ENCODE data around the gene FAM200C. TPM values are rescaled to one million over a fixed set of nuclear protein-coding genes. Genes with fewer than 3 reads are reported as not detected.

FAM200C gene
- total RNA-seq, 4 donors from 2014 or later, result 0.51 to 1.1 (median 0.86) TPM

DNA sequence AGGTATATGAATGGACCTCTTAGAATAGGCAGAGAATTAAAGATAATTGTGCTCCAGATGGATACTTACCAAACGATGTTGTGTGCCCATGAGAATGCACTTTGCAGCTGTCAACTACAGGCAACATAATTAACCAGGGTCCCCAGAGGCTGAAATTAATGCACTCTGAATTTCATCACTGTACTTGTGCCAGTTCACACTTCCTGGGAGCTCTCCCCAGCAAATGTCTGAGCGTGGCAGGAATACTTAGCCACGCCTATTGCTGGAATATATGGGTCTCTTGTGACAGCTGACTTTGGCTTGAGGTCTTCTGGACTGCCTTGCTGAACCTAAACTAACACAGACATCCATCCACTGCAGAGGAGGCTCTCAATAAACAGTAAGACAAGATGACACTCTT, 17.5 kb downstream of the FAM200C start:
- ATAC-seq (no peak), DNase-seq (no peak)
- Histone ChIP-seq H3K9me3 (no peaks in the 10 kb centered on the region), H3K4me3 (no peak overlapping the region), H3K27ac (no peak overlapping the region), H3K36me3 (no peaks in the 10 kb centered on the region), H3K27me3 (no peaks in the 10 kb centered on the region), H3K4me1 (peaks cover 0 to 2% of the 10 kb centered on the region in 2 donors)
- in situ Hi-C loops (cut with MboI; ENCODE audit: low sequenced_read_pairs in 4 of 4), result no loop called here
- TF ChIP-seq POLR2A (IDR thresholded peaks at IDR 0.05) (no peak), CTCF (IDR thresholded peaks at IDR 0.05 in 4 of 5, conservative IDR thresholded peaks at IDR 0.05 in 1 of 5) (no peak)
- intact Hi-C loops (cut with DNase I; ENCODE audit: low total_unique reads), result no loop called here

GRCh38 chr5:160380041-160380440, 19.8 kb downstream of the FAM200C start:
- H3K36me3 ChIP-seq, result no peaks in the 10 kb centered on the region
- H3K27me3 ChIP-seq, result no peaks in the 10 kb centered on the region
- intact Hi-C loops (cut with DNase I; ENCODE audit: low total_unique reads) (no loop called here), in situ Hi-C loops (cut with MboI; ENCODE audit: low sequenced_read_pairs in 4 of 4) (no loop called here)
- ATAC-seq, result no peak
- TF ChIP-seq CTCF (IDR thresholded peaks at IDR 0.05 in 4 of 5, conservative IDR thresholded peaks at IDR 0.05 in 1 of 5), result no peak
- no peak overlapping the region for H3K4me3 ChIP-seq
- H3K4me1 ChIP-seq, result peaks cover 0 to 2% of the 10 kb centered on the region in 2 donors
- no peak overlapping the region for H3K27ac ChIP-seq
- no peak for DNase-seq
- H3K9me3 ChIP-seq, result no peaks in the 10 kb centered on the region

GRCh38 chr5:160379511-160379910, 20.3 kb downstream of the FAM200C start:
- Histone ChIP-seq H3K4me3 (no peak overlapping the region), H3K27me3 (no peaks in the 10 kb centered on the region), H3K9me3 (no peaks in the 10 kb centered on the region), H3K36me3 (no peaks in the 10 kb centered on the region), H3K4me1 (peaks cover 0 to 2% of the 10 kb centered on the region in 2 donors), H3K27ac (no peak overlapping the region)
- DNase-seq (no peak), ATAC-seq (no peak)
- no peak for TF ChIP-seq CTCF (IDR thresholded peaks at IDR 0.05 in 4 of 5, conservative IDR thresholded peaks at IDR 0.05 in 1 of 5)
- no peak for TF ChIP-seq POLR2A (IDR thresholded peaks at IDR 0.05)
- in situ Hi-C loops (cut with MboI; ENCODE audit: low sequenced_read_pairs in 4 of 4), result no loop called here
- intact Hi-C loops (cut with DNase I; ENCODE audit: low total_unique reads), result no loop called here

- H3K9me3 ChIP-seq, result no peaks in the 10 kb centered on the region
- H3K4me3 ChIP-seq, result no peak overlapping the region
- H3K4me1 ChIP-seq, result peaks cover 0 to 2% of the 10 kb centered on the region in 2 donors
- H3K27ac ChIP-seq, result no peak overlapping the region
- no peak for TF ChIP-seq POLR2A (IDR thresholded peaks at IDR 0.05)
- TF ChIP-seq CTCF (IDR thresholded peaks at IDR 0.05 in 4 of 5, conservative IDR thresholded peaks at IDR 0.05 in 1 of 5), result no peak
- no peaks in the 10 kb centered on the region for H3K27me3 ChIP-seq
- no peaks in the 10 kb centered on the region for H3K36me3 ChIP-seq
- in situ Hi-C loops (cut with MboI; ENCODE audit: low sequenced_read_pairs in 4 of 4), result no loop called here
- no peak for ATAC-seq
- intact Hi-C loops (cut with DNase I; ENCODE audit: low total_unique reads), result no loop called here
- no peak for DNase-seq
Measured at GRCh38 chr5:160378330-160378729, 21.5 kb downstream of the FAM200C start.

DNA sequence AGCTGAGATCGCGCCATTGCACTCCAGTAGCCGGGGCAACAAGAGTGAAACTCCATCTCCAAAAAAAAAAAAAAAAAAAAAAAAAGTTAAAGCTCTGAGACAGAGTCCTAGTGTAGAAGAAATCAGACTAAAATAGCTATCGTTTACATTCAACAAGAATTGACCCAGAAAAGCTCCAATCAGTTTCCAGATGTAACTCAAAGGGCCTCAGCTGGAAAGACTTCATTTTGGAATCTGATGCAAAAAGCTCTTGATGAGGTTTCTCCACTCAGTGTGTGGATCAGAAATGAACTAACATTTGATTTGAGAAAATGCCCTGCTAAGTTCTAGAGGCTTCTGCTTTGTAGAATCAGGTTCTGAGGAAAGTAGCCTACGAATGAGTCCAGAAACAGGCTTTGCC, 22.2 kb downstream of the FAM200C start:
- Histone ChIP-seq H3K36me3 (no peaks in the 10 kb centered on the region), H3K4me1 (peaks cover 0 to 2% of the 10 kb centered on the region in 2 donors), H3K9me3 (no peaks in the 10 kb centered on the region), H3K27ac (no peak overlapping the region), H3K4me3 (no peak overlapping the region), H3K27me3 (no peaks in the 10 kb centered on the region)
- DNase-seq (no peak), ATAC-seq (no peak)
- TF ChIP-seq CTCF (IDR thresholded peaks at IDR 0.05 in 4 of 5, conservative IDR thresholded peaks at IDR 0.05 in 1 of 5), result no peak
- no peak for TF ChIP-seq POLR2A (IDR thresholded peaks at IDR 0.05)
- intact Hi-C loops (cut with DNase I; ENCODE audit: low total_unique reads) (no loop called here), in situ Hi-C loops (cut with MboI; ENCODE audit: low sequenced_read_pairs in 4 of 4) (no loop called here)

Data from gastrocnemius medialis (tissue), 4 donors.